ENCODE data around the gene APOBEC3A. TPM values are rescaled to one million over a fixed set of nuclear protein-coding genes. Genes with fewer than 3 reads are reported as not detected.
"Not testable (repeated sequence)": the region's sequence is repeated elsewhere in the genome, so short reads cannot be mapped to it uniquely, and the experiment has no call there.

APOBEC3A gene
- polyA plus RNA-seq, 1 donor (not counting 4 experiments of a cell fraction or from before 2014, with no cell fraction given) = 0.50 TPM

GRCh38 chr22:38974826-38975175 is 17.4 kb downstream of the APOBEC3A start:
- Histone ChIP-seq H4K20me1 (ENCODE audit: control insufficient read depth, extremely low read depth, insufficient read depth, low read length) (no peaks in the 10 kb centered on the region), H3K36me3 (ENCODE audit: control insufficient read depth in 2 of 2, extremely low read depth in 1 of 2, insufficient read depth in 2 of 2, low read length in 2 of 2) (no peaks in the 10 kb centered on the region), H3K9ac (ENCODE audit: control insufficient read depth, extremely low read depth, insufficient read depth, low read length) (no peak overlapping the region), H3K27me3 (ENCODE audit: control insufficient read depth, extremely low read depth, insufficient read depth, low read length) (no peaks in the 10 kb centered on the region), H3K9me1 (ENCODE audit: control insufficient read depth, extremely low read depth, insufficient read depth, low read length) (no peaks in the 10 kb centered on the region), H3K4me1 (ENCODE audit: control insufficient read depth, extremely low read depth, insufficient read depth, low read length) (no peaks in the 10 kb centered on the region), H3K27ac (ENCODE audit: control insufficient read depth, insufficient read depth, low read length) (no peak overlapping the region), H3K79me2 (ENCODE audit: control insufficient read depth, insufficient read depth, low read length) (no peaks in the 10 kb centered on the region), H3K9me3 (ENCODE audit: control insufficient read depth, low read depth, low read length) (no peaks in the 10 kb centered on the region), H2AFZ (ENCODE audit: control insufficient read depth, low read length) (no peak overlapping the region), H3K4me3 (ENCODE audit: control insufficient read depth in 2 of 3, extremely low read depth in 1 of 3, insufficient read depth in 2 of 3, low read depth in 1 of 3, low read length in 3 of 3) (no peak overlapping the region), H3K4me2 (ENCODE audit: control insufficient read depth, extremely low read depth, insufficient read depth, low read depth, low read length) (no peak overlapping the region)
- dilution Hi-C loops (cut with MboI; ENCODE audit: extremely low pct_ligation_motif_present, low sequenced_read_pairs) = no loop called here
- DNase-seq (ENCODE audit: low read depth, low spot score) (no peak), FAIRE-seq (no peak)
- TF ChIP-seq EZH2 (IDR thresholded peaks at IDR 0.05; ENCODE audit: low read length) = no peak
- TF ChIP-seq, protein P1, sequence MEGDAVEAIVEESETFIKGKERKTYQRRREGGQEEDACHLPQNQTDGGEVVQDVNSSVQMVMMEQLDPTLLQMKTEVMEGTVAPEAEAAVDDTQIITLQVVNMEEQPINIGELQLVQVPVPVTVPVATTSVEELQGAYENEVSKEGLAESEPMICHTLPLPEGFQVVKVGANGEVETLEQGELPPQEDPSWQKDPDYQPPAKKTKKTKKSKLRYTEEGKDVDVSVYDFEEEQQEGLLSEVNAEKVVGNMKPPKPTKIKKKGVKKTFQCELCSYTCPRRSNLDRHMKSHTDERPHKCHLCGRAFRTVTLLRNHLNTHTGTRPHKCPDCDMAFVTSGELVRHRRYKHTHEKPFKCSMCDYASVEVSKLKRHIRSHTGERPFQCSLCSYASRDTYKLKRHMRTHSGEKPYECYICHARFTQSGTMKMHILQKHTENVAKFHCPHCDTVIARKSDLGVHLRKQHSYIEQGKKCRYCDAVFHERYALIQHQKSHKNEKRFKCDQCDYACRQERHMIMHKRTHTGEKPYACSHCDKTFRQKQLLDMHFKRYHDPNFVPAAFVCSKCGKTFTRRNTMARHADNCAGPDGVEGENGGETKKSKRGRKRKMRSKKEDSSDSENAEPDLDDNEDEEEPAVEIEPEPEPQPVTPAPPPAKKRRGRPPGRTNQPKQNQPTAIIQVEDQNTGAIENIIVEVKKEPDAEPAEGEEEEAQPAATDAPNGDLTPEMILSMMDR (optimal IDR thresholded peaks at IDR 0.05 in 1 of 3, IDR thresholded peaks at IDR 0.05 in 1 of 3, conservative IDR thresholded peaks at IDR 0.05 in 1 of 3; ENCODE audit: extremely low read depth in 1 of 3, insufficient read depth in 2 of 3, low read length in 3 of 3) = no peak

GRCh38 chr22:38977289-38977688 is 19.9 kb downstream of the APOBEC3A start:
- H3K4me1 ChIP-seq (ENCODE audit: control insufficient read depth, extremely low read depth, insufficient read depth, low read length); H3K36me3 ChIP-seq (ENCODE audit: control insufficient read depth in 2 of 2, extremely low read depth in 1 of 2, insufficient read depth in 2 of 2, low read length in 2 of 2); H3K79me2 ChIP-seq (ENCODE audit: control insufficient read depth, insufficient read depth, low read length); H3K4me2 ChIP-seq (ENCODE audit: control insufficient read depth, extremely low read depth, insufficient read depth, low read depth, low read length); H3K27ac ChIP-seq (ENCODE audit: control insufficient read depth, insufficient read depth, low read length); H3K27me3 ChIP-seq (ENCODE audit: control insufficient read depth, extremely low read depth, insufficient read depth, low read length); H3K9me3 ChIP-seq (ENCODE audit: control insufficient read depth, low read depth, low read length); H3K9ac ChIP-seq (ENCODE audit: control insufficient read depth, extremely low read depth, insufficient read depth, low read length); H4K20me1 ChIP-seq (ENCODE audit: control insufficient read depth, extremely low read depth, insufficient read depth, low read length); H2AFZ ChIP-seq (ENCODE audit: control insufficient read depth, low read length); H3K4me3 ChIP-seq (ENCODE audit: control insufficient read depth in 2 of 3, extremely low read depth in 1 of 3, insufficient read depth in 2 of 3, low read depth in 1 of 3, low read length in 3 of 3); dilution Hi-C loops (cut with MboI; ENCODE audit: extremely low pct_ligation_motif_present, low sequenced_read_pairs); FAIRE-seq; DNase-seq (ENCODE audit: low read depth, low spot score); H3K9me1 ChIP-seq (ENCODE audit: control insufficient read depth, extremely low read depth, insufficient read depth, low read length): not testable (repeated sequence)

DNA sequence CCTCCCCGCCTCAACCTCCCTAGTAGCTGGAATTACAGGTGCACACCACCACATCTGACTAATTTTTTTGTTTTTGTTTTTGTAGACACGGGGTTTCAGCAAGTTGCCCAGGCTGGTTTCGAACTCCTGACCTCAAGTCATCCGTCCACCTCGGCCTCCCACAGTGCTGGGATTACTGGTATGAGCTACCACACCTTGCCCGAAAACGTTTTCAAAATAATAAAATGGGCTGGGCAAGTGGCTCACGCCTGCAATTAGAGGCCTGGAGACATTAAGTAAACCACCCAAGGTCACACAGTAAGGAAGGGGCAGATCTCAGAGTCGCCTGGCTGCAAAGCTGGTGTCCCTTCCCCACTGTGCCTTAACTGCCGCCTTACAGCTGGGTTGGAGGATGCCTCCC is 23.2 kb downstream of the APOBEC3A start:
- FAIRE-seq; H3K4me2 ChIP-seq (ENCODE audit: control insufficient read depth, extremely low read depth, insufficient read depth, low read depth, low read length); DNase-seq (ENCODE audit: low read depth, low spot score); H3K4me3 ChIP-seq (ENCODE audit: control insufficient read depth in 2 of 3, extremely low read depth in 1 of 3, insufficient read depth in 2 of 3, low read depth in 1 of 3, low read length in 3 of 3); dilution Hi-C loops (cut with MboI; ENCODE audit: extremely low pct_ligation_motif_present, low sequenced_read_pairs); H4K20me1 ChIP-seq (ENCODE audit: control insufficient read depth, extremely low read depth, insufficient read depth, low read length); H3K36me3 ChIP-seq (ENCODE audit: control insufficient read depth in 2 of 2, extremely low read depth in 1 of 2, insufficient read depth in 2 of 2, low read length in 2 of 2); H3K9ac ChIP-seq (ENCODE audit: control insufficient read depth, extremely low read depth, insufficient read depth, low read length); H3K9me1 ChIP-seq (ENCODE audit: control insufficient read depth, extremely low read depth, insufficient read depth, low read length); H3K79me2 ChIP-seq (ENCODE audit: control insufficient read depth, insufficient read depth, low read length); H3K9me3 ChIP-seq (ENCODE audit: control insufficient read depth, low read depth, low read length); H2AFZ ChIP-seq (ENCODE audit: control insufficient read depth, low read length); H3K27ac ChIP-seq (ENCODE audit: control insufficient read depth, insufficient read depth, low read length); H3K27me3 ChIP-seq (ENCODE audit: control insufficient read depth, extremely low read depth, insufficient read depth, low read length): not testable (repeated sequence)
- H3K4me1 ChIP-seq (ENCODE audit: control insufficient read depth, extremely low read depth, insufficient read depth, low read length) = peaks cover 22% of the 10 kb centered on the region

Data from keratinocyte (primary cell).